Endothelial cell of umbilical vein (primary cell): Measurements from ENCODE around the gene ALS2. TPM values are rescaled to one million over a fixed set of nuclear protein-coding genes. Genes with fewer than 3 reads are reported as not detected.

Experiments used
- BruUV-seq: library from RNA; stranded (reverse); fragments of 400-500 nt; replicated peaks from 2 replicates; lab custom pipeline; 2021; lab: Mats Ljungman, UMichigan
- CTCF ChIA-PET: fragments of 300-600, 350-600 bp; sonication (Branson Sonifier 250); formaldehyde crosslinking; loops from one replicate; lab custom pipeline; 2021; ENCODE audit warnings: antibody characterized with exemption, inconsistent platforms; lab: Charles Lee
- POLR2A ChIA-PET: fragments of 300-600, 350-600 bp; sonication (Branson Sonifier 250); formaldehyde crosslinking; loops from one replicate; lab custom pipeline; 2021; ENCODE audit warnings: antibody characterized with exemption, inconsistent platforms; lab: Charles Lee
- DNase-seq: peaks from one replicate; pipeline ENCODE4 v3.0.0-alpha.2; 2011; ENCODE audit warnings: low read depth, low spot score
- FAIRE-seq: peaks from 2 replicates; lab custom pipeline; 2011; peaks lifted over from hg19 to GRCh38; lab: Jason Lieb, UNC
- H2AFZ ChIP-seq: 2 replicates; pipeline ENCODE4 v1.6.0; 2012; ENCODE audit warnings: low read depth, low read length, control low read depth, inconsistent platforms
- H3K27ac ChIP-seq: 2 replicates; pipeline ENCODE4 v1.5.1; 2011; ENCODE audit warnings: low read depth, mild to moderate bottlenecking, control low read depth, low read length, moderate library complexity; ENCODE audit not compliant: insufficient read depth
- H3K27me3 ChIP-seq, 2 experiments: 2 replicates each; pipeline versions ENCODE4 v1.6.0 to v1.6.1; 2011; ENCODE audit warnings: low read length in 2 of 2, mixed read lengths in 1 of 2; ENCODE audit not compliant: control insufficient read depth in 2 of 2, insufficient read depth in 2 of 2
- H3K36me3 ChIP-seq, 2 experiments: 2 replicates in 1 of 2; 3 replicates in 1 of 2; pipeline ENCODE4 v1.5.1; 2011; ENCODE audit warnings: low read length in 2 of 2, mild to moderate bottlenecking in 1 of 2, moderate library complexity in 1 of 2; ENCODE audit not compliant: control insufficient read depth in 2 of 2, insufficient read depth in 2 of 2; ENCODE audit errors: extremely low read depth in 1 of 2
- H3K4me1 ChIP-seq: 3 replicates; pipeline ENCODE4 v1.5.1; 2011; ENCODE audit warnings: mild to moderate bottlenecking, low read length; ENCODE audit not compliant: control insufficient read depth, insufficient read depth; ENCODE audit errors: extremely low read depth
- H3K4me2 ChIP-seq: 2 replicates; pipeline ENCODE4 v1.6.1; 2011; ENCODE audit warnings: low read length, control low read depth, mixed read lengths; ENCODE audit not compliant: insufficient read depth
- H3K4me3 ChIP-seq, 3 experiments: fragments of 200-600 bp in 1 of 3; sonication (generic), shearing (Covaris generic) in 1 of 3; replicated peaks in 1 of 3; 2 replicates each; pipeline ENCODE4 v1.5.1; 2011 to 2016; ENCODE audit warnings: control low read depth in 3 of 3, low read length in 3 of 3, mild to moderate bottlenecking in 2 of 3, inconsistent platforms in 1 of 3, low read depth in 1 of 3, moderate library complexity in 1 of 3; ENCODE audit not compliant: insufficient read depth in 1 of 3
- H3K79me2 ChIP-seq: 2 replicates; pipeline ENCODE4 v1.6.0; 2012; ENCODE audit warnings: low read length, inconsistent platforms; ENCODE audit not compliant: control insufficient read depth, insufficient read depth
- H3K9ac ChIP-seq: replicated peaks from 2 replicates; pipeline ENCODE3; 2011; ENCODE audit warnings: low read length, control low read depth; ENCODE audit not compliant: insufficient read depth; ENCODE audit errors: extremely low read depth
- H3K9me1 ChIP-seq: replicated peaks from 3 replicates; pipeline ENCODE4 v1.6.0; 2011; ENCODE audit warnings: mild to moderate bottlenecking, low read length; ENCODE audit not compliant: control insufficient read depth, insufficient read depth; ENCODE audit errors: extremely low read depth
- H3K9me3 ChIP-seq: replicated peaks from 2 replicates; pipeline ENCODE4 v1.5.1; 2012; ENCODE audit warnings: low read length, inconsistent platforms; ENCODE audit not compliant: control insufficient read depth, insufficient read depth
- H4K20me1 ChIP-seq: replicated peaks from 2 replicates; pipeline ENCODE3; 2011; ENCODE audit warnings: mild to moderate bottlenecking, low read length; ENCODE audit not compliant: control insufficient read depth, insufficient read depth; ENCODE audit errors: extremely low read depth
- CTCF ChIP-seq, 2 donors: IDR thresholded peaks; 1 replicate in 1 of 2; 2 replicates in 1 of 2; pipeline ENCODE4 v1.5.1; 2011; ENCODE audit warnings: low read length in 2 of 2, mild to moderate bottlenecking in 2 of 2, moderate library complexity in 2 of 2, control low read depth in 1 of 2, inconsistent platforms in 1 of 2, low read depth in 1 of 2; ENCODE audit not compliant: insufficient read depth in 1 of 2; ENCODE audit errors: extremely low read depth in 1 of 2
- EZH2 ChIP-seq: IDR thresholded peaks from 2 replicates; pipeline ENCODE4 v1.6.1; 2012; ENCODE audit warnings: borderline replicate concordance, low read depth, mild to moderate bottlenecking, moderate library complexity, low read length, inconsistent platforms; ENCODE audit not compliant: severe bottlenecking
- FOS ChIP-seq: IDR thresholded peaks from 2 replicates; pipeline ENCODE4 v1.6.1; 2011; ENCODE audit warnings: mild to moderate bottlenecking, low read length, moderate library complexity, borderline replicate concordance; ENCODE audit not compliant: insufficient read depth
- GATA2 ChIP-seq: IDR thresholded peaks from 2 replicates; pipeline ENCODE4 v1.7.0; 2011; ENCODE audit warnings: low read depth, mild to moderate bottlenecking, moderate library complexity, mixed read lengths, low read length; ENCODE audit not compliant: insufficient read length, insufficient read depth
- JUN ChIP-seq: IDR thresholded peaks from 2 replicates; pipeline ENCODE4 v1.6.1; 2011; ENCODE audit warnings: borderline replicate concordance, low read depth; ENCODE audit not compliant: insufficient read length, insufficient read depth
- MAX ChIP-seq: IDR thresholded peaks from 2 replicates; pipeline ENCODE4 v1.6.1; 2011; ENCODE audit not compliant: insufficient read depth, insufficient read length
- MYC ChIP-seq: IDR thresholded peaks from one replicate; pipeline ENCODE4 v1.6.1; 2011; ENCODE audit warnings: mild to moderate bottlenecking, low read depth, low read length
- POLR2A ChIP-seq: IDR thresholded peaks from 2 replicates; pipeline ENCODE4 v1.6.1; 2012; ENCODE audit warnings: low read depth, mild to moderate bottlenecking, control low read depth, low read length
- POLR2AphosphoS5 ChIP-seq: IDR thresholded peaks from 2 replicates; pipeline ENCODE4 v1.6.1; 2012; ENCODE audit warnings: low read depth, mild to moderate bottlenecking, control low read depth, low read length, moderate library complexity; ENCODE audit not compliant: insufficient read depth
- dilution Hi-C: fragments of 300-500 bp; cut with MboI; formaldehyde crosslinking; loops from one replicate; pipeline ENCODE4 v1.15.0; 2019; ENCODE audit warnings: low sequenced_read_pairs; ENCODE audit not compliant: extremely low pct_ligation_motif_present
- intact Hi-C: fragments of 100-400 bp; cut with micrococcal nuclease; formaldehyde crosslinking; loops from one replicate; pipeline ENCODE4 v1.10.0; 2022
- polyA plus RNA-seq, 4 experiments: library from polyadenylated mRNA; depleted of rRNA in 3 of 4; stranded (reverse) in 3 of 4; unstranded in 1 of 4; fragments of >200 nt; gene quantifications; 2 replicates each; pipeline versions ENCODE4 v1.2.1 to v1.2.3, GENCODE V29; 2011 to 2012; ENCODE audit warnings: missing spikeins in 1 of 4
- total RNA-seq: library from RNA; stranded (reverse); gene quantifications from 2 replicates; pipeline ENCODE4 v1.2.3, GENCODE V29; 2021

The ALS2 gene
- total and polyA plus RNA-seq, 2 donors (not counting 3 experiments of a cell fraction or from before 2014, with no cell fraction given), result 13.1 to 36.1 TPM

- Histone ChIP-seq H3K36me3 (peaks cover 0 to 9% of the 10 kb centered on the region in 2 experiments), H3K4me1 (peaks cover 28% of the 10 kb centered on the region), H3K4me3 (no peak overlapping the region), H3K79me2 (no peaks in the 10 kb centered on the region), H3K27ac (peak overlapping the region; percentile 10), H3K9me1 (no peaks in the 10 kb centered on the region), H2AFZ (no peak overlapping the region), H3K27me3 (no peaks in the 10 kb centered on the region), H3K9me3 (no peaks in the 10 kb centered on the region), H4K20me1 (no peaks in the 10 kb centered on the region), H3K4me2 (no peak overlapping the region), H3K9ac (no peak overlapping the region)
- ChIA-PET POLR2A (no interaction called here), CTCF (interaction anchor here (0.6 to 4.9 kb wide), 29 partner anchors 10 to 476 kb away, joined by 3 to 32 read pairs (median 4); partner anchors contain the start of genes MPP4 and TMEM237)
- intact Hi-C loops (loop anchor here (1.0 to 2.0 kb wide), 5 partner anchors 8 to 471 kb away; partner anchors contain the start of gene TMEM237), dilution Hi-C loops (no loop called here)
- FAIRE-seq (peak; percentile 33), DNase-seq (peak; percentile 67)
- no TSS peak for BruUV-seq
- peak; percentile 16 for TF ChIP-seq GATA2
- TF ChIP-seq MAX, result no peak
- TF ChIP-seq CTCF (IDR thresholded peaks at IDR 0.05; ENCODE audit: extremely low read depth in 1 of 2, insufficient read depth in 1 of 2, low read depth in 1 of 2, low read length in 2 of 2), result peak; percentile 17 to 38
Measured at GRCh38 chr2:201707753-201708152, 73.0 kb downstream of the ALS2 start.

- H3K27ac ChIP-seq, result peak overlapping the region; percentile 6
- H3K9me1 ChIP-seq, result no peaks in the 10 kb centered on the region
- peaks cover 28% of the 10 kb centered on the region for H3K4me1 ChIP-seq
- no peak overlapping the region for H3K4me3 ChIP-seq
- no peaks in the 10 kb centered on the region for H3K27me3 ChIP-seq
- no peaks in the 10 kb centered on the region for H4K20me1 ChIP-seq
- dilution Hi-C loops, result no loop called here
- BruUV-seq, result no TSS peak
- H3K9ac ChIP-seq, result no peak overlapping the region
- no peak for FAIRE-seq
- no peak for TF ChIP-seq POLR2AphosphoS5
- TF ChIP-seq CTCF (IDR thresholded peaks at IDR 0.05; ENCODE audit: extremely low read depth in 1 of 2, insufficient read depth in 1 of 2, low read depth in 1 of 2, low read length in 2 of 2), result no peak
- TF ChIP-seq FOS, result no peak
- no peak for TF ChIP-seq MAX
- no peak for TF ChIP-seq EZH2
- TF ChIP-seq MYC, result no peak
- no peak for TF ChIP-seq JUN
- TF ChIP-seq GATA2, result no peak
- TF ChIP-seq POLR2A, result no peak
- no peak overlapping the region for H2AFZ ChIP-seq
- no peaks in the 10 kb centered on the region for H3K9me3 ChIP-seq
- DNase-seq, result no peak
- no peaks in the 10 kb centered on the region for H3K79me2 ChIP-seq
- ChIA-PET POLR2A (no interaction called here), CTCF (interaction anchor here (0.6 to 4.9 kb wide), 23 partner anchors 9 to 475 kb away, joined by 3 to 32 read pairs (median 6); partner anchors contain the start of genes MPP4 and TMEM237)
- H3K4me2 ChIP-seq, result no peak overlapping the region
- intact Hi-C loops, result loop anchor here (1.0 to 2.0 kb wide), 5 partner anchors 8 to 471 kb away; partner anchors contain the start of gene TMEM237
- H3K36me3 ChIP-seq, result peaks cover 0 to 9% of the 10 kb centered on the region in 2 experiments
Measured at GRCh38 chr2:201707142-201707541, 73.6 kb downstream of the ALS2 start.
